Neutrophil (primary cell): ENCODE results near the gene ATP5MG.
A peak's percentile ranks its signal among the peaks of the same experiment; 100 is the strongest.

Source experiments
- H3K27ac ChIP-seq: fragments of 200-600 bp; sonication (generic); 2 replicates; pipeline ENCODE4 v1.5.1; 2016; ENCODE audit warnings: mild to moderate bottlenecking, moderate library complexity
- H3K27me3 ChIP-seq: fragments of 200-600 bp; sonication (generic); 2 replicates; pipeline ENCODE4 v1.6.0; 2016; ENCODE audit warnings: mild to moderate bottlenecking
- H3K36me3 ChIP-seq: fragments of 200-600 bp; sonication (generic); 2 replicates; pipeline ENCODE4 v1.5.1; 2017
- H3K4me1 ChIP-seq, 2 experiments: fragments of 200-600 bp in 1 of 2; sonication (generic) in 1 of 2; 1 replicate in 1 of 2; 2 replicates in 1 of 2; pipeline versions ENCODE4 v1.5.1 to v1.6.1; 2013 to 2016; ENCODE audit warnings: low read depth in 1 of 2, low read length in 1 of 2, mild to moderate bottlenecking in 1 of 2, moderate library complexity in 1 of 2; ENCODE audit not compliant: control insufficient read depth in 1 of 2, insufficient read depth in 1 of 2
- H3K4me3 ChIP-seq, 2 experiments: fragments of 200-600 bp in 1 of 2; sonication (generic) in 1 of 2; 1 replicate in 1 of 2; 2 replicates in 1 of 2; pipeline ENCODE4 v1.5.1; 2013 to 2016; ENCODE audit warnings: low read depth in 1 of 2, low read length in 1 of 2, mild to moderate bottlenecking in 1 of 2, moderate library complexity in 1 of 2
- H3K9me3 ChIP-seq: fragments of 200-600 bp; sonication (generic); 2 replicates; pipeline ENCODE4 v1.5.1; 2016
- CTCF ChIP-seq: fragments of 200-600 bp; sonication (generic); IDR thresholded peaks from 2 replicates; pipeline ENCODE4 v1.5.1; 2016; ENCODE audit warnings: antibody characterized with exemption

The ATP5MG gene

GRCh38 chr11:118401151-118401879 is at the start of gene ATP5MG:
Gene ATP5MG, plus strand, starts transcription at chr11:118401606. Its CDS starts 60 bp downstream, at chr11:118401666.
- Histone ChIP-seq H3K4me1 (peaks cover 25 to 26% of the 10 kb centered on the region in 2 experiments), H3K36me3 (peaks cover 36% of the 10 kb centered on the region)

GRCh38 chr11:118353084-118353710 is 48.2 kb upstream of the ATP5MG start:
- Histone ChIP-seq H3K36me3 (no peaks in the 10 kb centered on the region), H3K27ac (no peak overlapping the region), H3K4me1 (no peaks in the 10 kb centered on the region), H3K4me3 (no peak overlapping the region), H3K9me3 (no peaks in the 10 kb centered on the region), H3K27me3 (peaks cover 36% of the 10 kb centered on the region)
- TF ChIP-seq CTCF, result no peak

More at GRCh38 chr11:118401151-118401879, at the start of gene ATP5MG:
- H3K27ac ChIP-seq, result peak within 1 kb of the TSS; percentile 83
- no peak for TF ChIP-seq CTCF
- peak within 1 kb of the TSS; percentile 82 to 95 for H3K4me3 ChIP-seq
- H3K9me3 ChIP-seq, result no peaks in the 10 kb centered on the region
- H3K27me3 ChIP-seq, result no peaks in the 10 kb centered on the region

GRCh38 chr11:118358071-118358470 is 43.3 kb upstream of the ATP5MG start:
- no peak overlapping the region for H3K4me3 ChIP-seq
- H3K27ac ChIP-seq, result no peak overlapping the region
- H3K36me3 ChIP-seq, result no peaks in the 10 kb centered on the region
- no peak for TF ChIP-seq CTCF
- peaks cover 13 to 19% of the 10 kb centered on the region in 2 experiments for H3K4me1 ChIP-seq
- H3K9me3 ChIP-seq, result no peaks in the 10 kb centered on the region
- H3K27me3 ChIP-seq, result peaks cover 16% of the 10 kb centered on the region

- Histone ChIP-seq H3K27me3 (peaks cover 16% of the 10 kb centered on the region), H3K4me1 (peaks cover 13 to 19% of the 10 kb centered on the region in 2 experiments), H3K36me3 (peaks cover 9% of the 10 kb centered on the region), H3K4me3 (peak within 1 kb of the TSS; percentile 76 to 88), H3K9me3 (no peaks in the 10 kb centered on the region), H3K27ac (peak within 1 kb of the TSS; percentile 82)
- TF ChIP-seq CTCF, result peak; percentile 28
Observed at GRCh38 chr11:118359295-118359958, 42.0 kb upstream of the ATP5MG start, which contains the start of gene UBE4A. Gene UBE4A, plus strand, starts transcription at chr11:118359600. Its CDS starts 5,481 bp downstream, at chr11:118365081.

GRCh38 chr11:118364956-118365615 is 36.3 kb upstream of the ATP5MG start:
- H3K27ac ChIP-seq, result no peak overlapping the region
- peaks cover 66% of the 10 kb centered on the region for H3K36me3 ChIP-seq
- no peaks in the 10 kb centered on the region for H3K9me3 ChIP-seq
- H3K4me3 ChIP-seq, result no peak overlapping the region
- peaks cover 6 to 10% of the 10 kb centered on the region in 2 experiments for H3K4me1 ChIP-seq
- no peaks in the 10 kb centered on the region for H3K27me3 ChIP-seq
- no peak for TF ChIP-seq CTCF
